Measurements from ENCODE around the gene TTLL8.

The TTLL8 gene

GRCh38 chr22:50012211-50013181 lies 45.6 kb downstream of the TTLL8 start, which contains the start of gene IL17REL:
Gene IL17REL, minus strand, starts transcription at chr22:50012765. Its CDS starts 119 bp downstream, at chr22:50012646.
- H3K27me3 ChIP-seq (ENCODE audit: insufficient read depth, low read length): no peaks in the 10 kb centered on the region
- no peak for TF ChIP-seq EZH2 (IDR thresholded peaks at IDR 0.05; ENCODE audit: borderline replicate concordance, low read length)
- TF ChIP-seq, protein P1, sequence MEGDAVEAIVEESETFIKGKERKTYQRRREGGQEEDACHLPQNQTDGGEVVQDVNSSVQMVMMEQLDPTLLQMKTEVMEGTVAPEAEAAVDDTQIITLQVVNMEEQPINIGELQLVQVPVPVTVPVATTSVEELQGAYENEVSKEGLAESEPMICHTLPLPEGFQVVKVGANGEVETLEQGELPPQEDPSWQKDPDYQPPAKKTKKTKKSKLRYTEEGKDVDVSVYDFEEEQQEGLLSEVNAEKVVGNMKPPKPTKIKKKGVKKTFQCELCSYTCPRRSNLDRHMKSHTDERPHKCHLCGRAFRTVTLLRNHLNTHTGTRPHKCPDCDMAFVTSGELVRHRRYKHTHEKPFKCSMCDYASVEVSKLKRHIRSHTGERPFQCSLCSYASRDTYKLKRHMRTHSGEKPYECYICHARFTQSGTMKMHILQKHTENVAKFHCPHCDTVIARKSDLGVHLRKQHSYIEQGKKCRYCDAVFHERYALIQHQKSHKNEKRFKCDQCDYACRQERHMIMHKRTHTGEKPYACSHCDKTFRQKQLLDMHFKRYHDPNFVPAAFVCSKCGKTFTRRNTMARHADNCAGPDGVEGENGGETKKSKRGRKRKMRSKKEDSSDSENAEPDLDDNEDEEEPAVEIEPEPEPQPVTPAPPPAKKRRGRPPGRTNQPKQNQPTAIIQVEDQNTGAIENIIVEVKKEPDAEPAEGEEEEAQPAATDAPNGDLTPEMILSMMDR (IDR thresholded peaks at IDR 0.05; ENCODE audit: low read length): no peak; the same call in 1 of the 2 replicates
- no peaks in the 10 kb centered on the region for H3K9me2 ChIP-seq (ENCODE audit: low read depth, low read length)
- no peak within 1 kb of the TSS for H3K9ac ChIP-seq (ENCODE audit: low read length)
- no peaks in the 10 kb centered on the region for H3F3A ChIP-seq (ENCODE audit: insufficient read depth, low read length)
- no peaks in the 10 kb centered on the region for H3K79me2 ChIP-seq (ENCODE audit: insufficient read depth, low read length)
- no peaks in the 10 kb centered on the region for H3K9me3 ChIP-seq (ENCODE audit: low read length)
- no peak within 1 kb of the TSS for H2AFZ ChIP-seq (ENCODE audit: low read length)
- H4K20me1 ChIP-seq (ENCODE audit: insufficient read depth, low read length): no peaks in the 10 kb centered on the region
- H3K4me1 ChIP-seq (ENCODE audit: insufficient read depth, low read length, severe bottlenecking): no peaks in the 10 kb centered on the region
- no peak within 1 kb of the TSS for H3K4me2 ChIP-seq (ENCODE audit: low read length)
- H3K36me3 ChIP-seq (ENCODE audit: insufficient read depth, low read length): no peaks in the 10 kb centered on the region
- no peak within 1 kb of the TSS for H3K27ac ChIP-seq (ENCODE audit: low read depth, low read length, poor library complexity, severe bottlenecking)
- no peak within 1 kb of the TSS for H3K4me3 ChIP-seq (ENCODE audit: low read depth, low read length, poor library complexity, severe bottlenecking)

DNA sequence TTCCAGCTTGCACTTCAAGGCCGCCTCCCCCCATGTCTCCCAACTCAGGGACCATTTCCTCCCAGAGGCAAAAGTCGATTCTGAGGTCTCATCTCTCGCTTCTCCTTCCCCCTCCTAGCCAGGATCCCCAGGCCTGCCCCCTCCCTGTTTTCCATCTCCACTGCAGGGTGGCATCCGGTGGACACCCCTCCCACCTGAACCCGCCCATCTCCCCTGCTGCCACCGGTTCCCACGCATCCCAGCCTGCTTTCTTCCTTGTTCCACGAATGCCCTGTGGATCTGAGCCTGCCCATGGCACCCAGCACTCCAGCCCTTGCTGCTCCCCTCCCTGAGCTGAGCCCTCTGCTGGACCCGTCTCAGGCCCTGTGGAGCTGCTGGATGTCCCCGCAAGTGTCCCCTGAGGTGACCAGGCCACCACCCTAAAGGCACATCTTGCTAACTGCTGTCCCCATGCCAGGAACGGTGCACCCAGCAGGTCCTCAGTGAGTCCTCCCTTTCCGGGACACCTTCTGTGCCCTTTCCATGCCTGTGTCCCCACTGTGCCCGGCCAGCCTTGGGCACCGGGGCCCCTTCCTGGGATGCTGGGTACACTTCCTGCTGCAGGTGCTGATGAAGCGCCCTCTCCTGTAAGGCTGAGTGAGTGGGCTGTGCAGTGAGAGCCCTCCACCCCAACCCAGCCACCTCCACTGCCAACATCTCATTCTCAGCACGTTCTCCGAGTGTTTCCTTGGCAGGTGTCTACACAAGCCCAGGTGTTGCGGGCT lies 46.5 kb downstream of the TTLL8 start:
- no peaks in the 10 kb centered on the region for H3K9me2 ChIP-seq (ENCODE audit: low read depth, low read length)
- H3K9me3 ChIP-seq (ENCODE audit: low read length): no peaks in the 10 kb centered on the region
- H3F3A ChIP-seq (ENCODE audit: insufficient read depth, low read length): no peaks in the 10 kb centered on the region
- no peaks in the 10 kb centered on the region for H3K36me3 ChIP-seq (ENCODE audit: insufficient read depth, low read length)
- H4K20me1 ChIP-seq (ENCODE audit: insufficient read depth, low read length): no peaks in the 10 kb centered on the region
- no peak overlapping the region for H3K9ac ChIP-seq (ENCODE audit: low read length)
- H3K27me3 ChIP-seq (ENCODE audit: insufficient read depth, low read length): no peaks in the 10 kb centered on the region
- no peak overlapping the region for H3K4me2 ChIP-seq (ENCODE audit: low read length)
- no peaks in the 10 kb centered on the region for H3K4me1 ChIP-seq (ENCODE audit: insufficient read depth, low read length, severe bottlenecking)
- H2AFZ ChIP-seq (ENCODE audit: low read length): no peak overlapping the region
- TF ChIP-seq, protein P1 (IDR thresholded peaks at IDR 0.05; ENCODE audit: low read length): no peak
- no peak for TF ChIP-seq EZH2 (IDR thresholded peaks at IDR 0.05; ENCODE audit: borderline replicate concordance, low read length)
- H3K27ac ChIP-seq (ENCODE audit: low read depth, low read length, poor library complexity, severe bottlenecking): no peak overlapping the region
- no peak overlapping the region for H3K4me3 ChIP-seq (ENCODE audit: low read depth, low read length, poor library complexity, severe bottlenecking)
- no peaks in the 10 kb centered on the region for H3K79me2 ChIP-seq (ENCODE audit: insufficient read depth, low read length)

GRCh38 chr22:50010676-50011446 lies 47.2 kb downstream of the TTLL8 start:
- Histone ChIP-seq H4K20me1 (ENCODE audit: insufficient read depth, low read length) (no peaks in the 10 kb centered on the region), H3K36me3 (ENCODE audit: insufficient read depth, low read length) (no peaks in the 10 kb centered on the region), H3K4me3 (ENCODE audit: low read depth, low read length, poor library complexity, severe bottlenecking) (no peak overlapping the region), H3F3A (ENCODE audit: insufficient read depth, low read length) (no peaks in the 10 kb centered on the region), H3K79me2 (ENCODE audit: insufficient read depth, low read length) (no peaks in the 10 kb centered on the region), H3K4me1 (ENCODE audit: insufficient read depth, low read length, severe bottlenecking) (no peaks in the 10 kb centered on the region), H3K27ac (ENCODE audit: low read depth, low read length, poor library complexity, severe bottlenecking) (no peak overlapping the region), H3K4me2 (ENCODE audit: low read length) (no peak overlapping the region), H2AFZ (ENCODE audit: low read length) (no peak overlapping the region), H3K9me3 (ENCODE audit: low read length) (no peaks in the 10 kb centered on the region), H3K9me2 (ENCODE audit: low read depth, low read length) (no peaks in the 10 kb centered on the region), H3K27me3 (ENCODE audit: insufficient read depth, low read length) (no peaks in the 10 kb centered on the region), H3K9ac (ENCODE audit: low read length) (no peak overlapping the region)
- no peak for TF ChIP-seq EZH2 (IDR thresholded peaks at IDR 0.05; ENCODE audit: borderline replicate concordance, low read length)
- TF ChIP-seq, protein P1 (IDR thresholded peaks at IDR 0.05; ENCODE audit: low read length): no peak

Measured in OCI-LY1 (cell line).